ENCODE data around the gene ZNRD2. TPM values are rescaled to one million over a fixed set of nuclear protein-coding genes. Genes with fewer than 3 reads are reported as not detected.

ZNRD2 gene
- total and polyA plus RNA-seq, 2 of the 8 experiments (the other 6 are each of a cell fraction or from before 2014, with no cell fraction given), result 53.4 to 125 TPM

GRCh38 chr11:65557280-65558001 is 12.8 kb upstream of the ZNRD2 start (continued):
- TF ChIP-seq ATF2 (IDR thresholded peaks at IDR 0.05; ENCODE audit: low read length), result no peak
